Esophagus squamous epithelium (tissue), 5 donors: ENCODE measurements around the gene LIMS1. TPM values are rescaled to one million over a fixed set of nuclear protein-coding genes. Genes with fewer than 3 reads are reported as not detected.

Experiments
- DNase-seq: peaks from one replicate; lab custom pipeline; 2025; lab: John Stamatoyannopoulos, UW
- H3K27ac ChIP-seq, 4 donors: fragments of 200-600 bp; sonication (generic); one replicate each; pipeline ENCODE4 v1.5.1; 2016 to 2019; ENCODE audit warnings: mild to moderate bottlenecking in 1 of 4
- H3K27me3 ChIP-seq, 4 donors: fragments of 200-600 bp; sonication (generic); 1 replicate in 3 of 4; 2 replicates in 1 of 4; pipeline versions ENCODE4 v1.5.1 to v1.6.0; 2017 to 2021; ENCODE audit warnings: antibody characterized with exemption in 1 of 4
- H3K36me3 ChIP-seq, 3 donors: fragments of 200-600 bp; sonication (generic); one replicate each; pipeline ENCODE4 v1.5.1; 2016 to 2019
- H3K4me1 ChIP-seq, 3 donors: fragments of 200-600 bp; sonication (generic); one replicate each; pipeline ENCODE4 v1.5.1; 2017 to 2019
- H3K4me3 ChIP-seq, 4 donors: fragments of 200-600 bp; sonication (generic); 1 replicate in 3 of 4; 2 replicates in 1 of 4; pipeline ENCODE4 v1.5.1; 2016 to 2019; ENCODE audit warnings: mild to moderate bottlenecking in 2 of 4, moderate library complexity in 1 of 4
- H3K9me3 ChIP-seq, 3 donors: fragments of 200-600 bp; sonication (generic); one replicate each; pipeline ENCODE4 v1.5.1; 2016 to 2019
- CTCF ChIP-seq, 6 experiments: fragments of 450-650 bp in 4 of 6; fragments of 200-600 bp in 2 of 6; sonication (generic) in 2 of 6; IDR thresholded peaks; one replicate each; pipeline ENCODE4 v1.5.1; 2016 to 2019; ENCODE audit warnings: antibody characterized with exemption in 6 of 6, mild to moderate bottlenecking in 4 of 6, moderate library complexity in 4 of 6
- POLR2A ChIP-seq, 4 donors: fragments of 450-650 bp; IDR thresholded peaks; one replicate each; pipeline ENCODE4 v1.6.1; 2017; ENCODE audit warnings: antibody characterized with exemption in 4 of 4, mild to moderate bottlenecking in 4 of 4, moderate library complexity in 3 of 4
- WGBS, 2 donors: methylation state at CpG; one replicate each; pipeline ENCODE4 v1.1.5; 2018; 5-methylcytosine and 5-hydroxymethylcytosine counted together
- intact Hi-C: fragments of 100-400 bp; cut with DNase I; formaldehyde crosslinking; loops from one replicate; pipeline ENCODE4 v1.15.0; 2022
- total RNA-seq, 4 donors: library from RNA; depleted of rRNA; stranded (reverse); fragments of >200 nt; gene quantifications; one replicate each; pipeline ENCODE4 v1.1.0, GENCODE V29; 2016
- donor health status: DM: yes; HTN: yes; CAD: no.

LIMS1 gene
- total RNA-seq, 4 donors from 2014 or later = 37.8 to 66.2 (median 54.0) TPM

- intact Hi-C loops = no loop called here
- TF ChIP-seq POLR2A (IDR thresholded peaks at IDR 0.05) = no peak
- no peak for TF ChIP-seq CTCF (IDR thresholded peaks at IDR 0.05)
- H3K27ac ChIP-seq = no peak overlapping the region
- peaks cover 0 to 2% (median 0%) of the 10 kb centered on the region in 3 donors for H3K4me1 ChIP-seq
- no peaks in the 10 kb centered on the region for H3K36me3 ChIP-seq
- no peaks in the 10 kb centered on the region for H3K9me3 ChIP-seq
- H3K27me3 ChIP-seq = no peaks in the 10 kb centered on the region
- no peak overlapping the region for H3K4me3 ChIP-seq
- 36 to 62% methylated on average over 4 of the region's 4 CpGs for WGBS, 2 donors
- no peak for DNase-seq
Observed at GRCh38 chr2:108604196-108604595, 69.9 kb downstream of the LIMS1 start.

- Histone ChIP-seq H3K4me3 (no peak overlapping the region), H3K27ac (no peak overlapping the region)
Observed at GRCh38 chr2:108605947-108606346, 71.7 kb downstream of the LIMS1 start.

GRCh38 chr2:108607706-108608301 lies 73.5 kb downstream of the LIMS1 start:
- no peaks in the 10 kb centered on the region for H3K27me3 ChIP-seq
- peaks cover 0 to 36% (median 8%) of the 10 kb centered on the region in 3 donors for H3K4me1 ChIP-seq
- no peaks in the 10 kb centered on the region for H3K9me3 ChIP-seq
- TF ChIP-seq POLR2A (IDR thresholded peaks at IDR 0.05) = no peak
- TF ChIP-seq CTCF (IDR thresholded peaks at IDR 0.05) = peak in 5 of 6 experiments; percentile 56 to 74 (median 63)
- no peak for DNase-seq
- H3K27ac ChIP-seq = no peak overlapping the region
- H3K4me3 ChIP-seq = no peak overlapping the region
- WGBS, 2 donors = 66 to 74% methylated on average over 3 of the region's 3 CpGs
- no peaks in the 10 kb centered on the region for H3K36me3 ChIP-seq
- intact Hi-C loops = no loop called here

More at GRCh38 chr2:108605947-108606346, 71.7 kb downstream of the LIMS1 start:
- WGBS, 2 donors = 80 to 84% methylated on average over 3 of the region's 3 CpGs
- Histone ChIP-seq H3K36me3 (no peaks in the 10 kb centered on the region), H3K9me3 (no peaks in the 10 kb centered on the region), H3K27me3 (no peaks in the 10 kb centered on the region), H3K4me1 (peaks cover 0 to 17% (median 0%) of the 10 kb centered on the region in 3 donors)
- no peak for DNase-seq
- intact Hi-C loops = no loop called here
- TF ChIP-seq CTCF (IDR thresholded peaks at IDR 0.05) (no peak), POLR2A (IDR thresholded peaks at IDR 0.05) (no peak)

GRCh38 chr2:108611021-108611420 lies 76.8 kb downstream of the LIMS1 start:
- intact Hi-C loops = no loop called here
- H3K4me3 ChIP-seq = no peak overlapping the region
- H3K9me3 ChIP-seq = no peaks in the 10 kb centered on the region
- no peaks in the 10 kb centered on the region for H3K36me3 ChIP-seq
- 54 to 62% methylated on average over 5 of the region's 5 CpGs for WGBS, 2 donors
- peak overlapping the region in 1 of 4 donors; percentile 5 for H3K27ac ChIP-seq
- no peaks in the 10 kb centered on the region for H3K27me3 ChIP-seq
- H3K4me1 ChIP-seq = peaks cover 13 to 68% (median 37%) of the 10 kb centered on the region in 3 donors
- no peak for DNase-seq
- no peak for TF ChIP-seq POLR2A (IDR thresholded peaks at IDR 0.05)
- TF ChIP-seq CTCF (IDR thresholded peaks at IDR 0.05) = no peak

- Histone ChIP-seq H3K27ac (peak overlapping the region in 3 of 4 donors; percentile 78 to 89 (median 84)), H3K9me3 (no peaks in the 10 kb centered on the region), H3K27me3 (no peaks in the 10 kb centered on the region), H3K4me3 (peak overlapping the region in 1 of 4 donors; percentile 33), H3K36me3 (no peaks in the 10 kb centered on the region), H3K4me1 (peaks cover 19 to 79% (median 48%) of the 10 kb centered on the region in 3 donors)
- WGBS, 2 donors = 35 to 37% methylated on average over 5 of the region's 5 CpGs
- no peak for DNase-seq
- intact Hi-C loops = no loop called here
- TF ChIP-seq POLR2A (IDR thresholded peaks at IDR 0.05) (no peak), CTCF (IDR thresholded peaks at IDR 0.05) (no peak)
Observed at GRCh38 chr2:108612153-108612513, 77.9 kb downstream of the LIMS1 start.
